Nephron (organoid): ENCODE data around the gene MIEF2.

Experiments
- H3K27ac Mint-ChIP-seq, 3 experiments: 2 replicates each; pipeline ENCODE4 v1.8.0; 2020; ENCODE audit warnings: mixed read lengths in 3 of 3, mild to moderate bottlenecking in 2 of 3, moderate library complexity in 1 of 3
- H3K27me3 Mint-ChIP-seq: 2 replicates; pipeline ENCODE4 v1.8.0; 2021; ENCODE audit warnings: low read depth, mild to moderate bottlenecking, moderate library complexity, mixed read lengths
- H3K36me3 Mint-ChIP-seq: 2 replicates; pipeline ENCODE4 v1.8.0; 2020; ENCODE audit warnings: low read depth, mixed read lengths
- H3K4me1 Mint-ChIP-seq: 2 replicates; pipeline ENCODE4 v1.8.0; 2020; ENCODE audit warnings: mixed read lengths
- H3K4me3 Mint-ChIP-seq, 3 experiments: 2 replicates each; pipeline ENCODE4 v1.8.0; 2020; ENCODE audit warnings: mild to moderate bottlenecking in 3 of 3, mixed read lengths in 3 of 3, moderate library complexity in 2 of 3
- H3K9me3 Mint-ChIP-seq: 2 replicates; pipeline ENCODE4 v1.8.0; 2020; ENCODE audit warnings: mixed read lengths
- TF ChIP-seq, protein P1 (sequence below), 3 experiments: fragments of 200-600 bp; sonication (generic); IDR thresholded peaks; one replicate each; pipeline ENCODE4 v1.5.0; 2021; ENCODE audit warnings: antibody characterized with exemption in 3 of 3; ENCODE audit not compliant: unreplicated experiment in 3 of 3

The MIEF2 gene

DNA sequence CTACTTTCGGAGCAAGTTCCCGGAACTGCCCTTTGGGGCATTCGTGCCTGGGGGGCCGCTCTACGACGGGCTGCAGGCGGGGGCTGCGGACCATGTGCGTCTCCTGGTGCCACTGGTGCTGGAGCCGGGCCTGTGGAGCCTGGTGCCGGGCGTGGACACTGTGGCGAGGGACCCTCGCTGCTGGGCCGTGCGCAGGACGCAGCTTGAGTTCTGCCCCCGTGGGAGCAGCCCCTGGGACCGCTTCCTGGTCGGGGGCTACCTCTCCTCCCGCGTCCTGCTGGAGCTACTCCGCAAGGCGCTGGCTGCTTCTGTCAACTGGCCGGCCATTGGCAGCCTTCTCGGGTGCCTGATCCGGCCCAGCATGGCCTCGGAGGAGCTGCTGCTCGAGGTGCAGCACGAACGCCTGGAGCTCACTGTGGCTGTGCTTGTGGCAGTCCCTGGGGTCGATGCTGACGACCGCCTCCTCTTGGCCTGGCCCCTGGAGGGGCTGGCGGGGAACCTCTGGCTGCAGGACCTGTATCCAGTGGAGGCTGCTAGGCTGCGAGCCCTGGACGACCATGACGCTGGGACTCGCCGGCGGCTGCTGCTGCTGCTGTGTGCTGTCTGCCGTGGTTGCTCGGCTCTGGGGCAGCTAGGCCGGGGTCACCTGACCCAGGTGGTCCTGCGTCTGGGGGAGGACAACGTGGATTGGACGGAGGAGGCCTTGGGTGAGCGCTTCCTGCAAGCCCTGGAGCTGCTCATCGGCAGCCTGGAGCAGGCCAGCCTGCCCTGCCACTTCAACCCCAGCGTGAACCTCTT, 3.6 kb downstream of the MIEF2 start:
- no peak overlapping the region for H3K4me3 Mint-ChIP-seq
- H3K36me3 Mint-ChIP-seq, result peaks cover 8% of the 10 kb centered on the region
- peaks cover 9% of the 10 kb centered on the region for H3K4me1 Mint-ChIP-seq

DNA sequence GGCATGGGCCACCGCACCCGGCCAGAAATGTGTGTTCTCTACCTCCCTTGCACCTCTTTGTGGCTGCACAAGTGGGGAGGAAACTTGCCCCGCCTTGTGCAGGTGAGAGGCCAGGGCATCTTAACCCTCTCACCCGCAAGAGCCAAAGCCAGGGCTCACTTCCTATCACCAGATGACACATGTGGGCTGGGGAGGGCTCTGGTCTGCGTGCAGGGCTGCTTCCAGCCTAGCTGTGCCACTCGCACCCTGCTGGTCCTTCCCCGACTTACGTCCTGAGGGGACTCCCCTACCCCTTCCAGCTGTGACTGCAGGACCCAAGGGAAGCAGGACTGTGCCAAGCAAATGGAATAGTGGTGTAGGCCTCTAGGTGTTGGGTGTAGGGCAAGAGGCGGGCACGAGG, 6.9 kb downstream of the MIEF2 start:
- H3K27ac Mint-ChIP-seq, result no peak overlapping the region
- no peaks in the 10 kb centered on the region for H3K27me3 Mint-ChIP-seq
- no peak overlapping the region for H3K4me3 Mint-ChIP-seq
- no peaks in the 10 kb centered on the region for H3K4me1 Mint-ChIP-seq
- H3K36me3 Mint-ChIP-seq, result peaks cover 15% of the 10 kb centered on the region
- no peaks in the 10 kb centered on the region for H3K9me3 Mint-ChIP-seq
- TF ChIP-seq, protein P1, sequence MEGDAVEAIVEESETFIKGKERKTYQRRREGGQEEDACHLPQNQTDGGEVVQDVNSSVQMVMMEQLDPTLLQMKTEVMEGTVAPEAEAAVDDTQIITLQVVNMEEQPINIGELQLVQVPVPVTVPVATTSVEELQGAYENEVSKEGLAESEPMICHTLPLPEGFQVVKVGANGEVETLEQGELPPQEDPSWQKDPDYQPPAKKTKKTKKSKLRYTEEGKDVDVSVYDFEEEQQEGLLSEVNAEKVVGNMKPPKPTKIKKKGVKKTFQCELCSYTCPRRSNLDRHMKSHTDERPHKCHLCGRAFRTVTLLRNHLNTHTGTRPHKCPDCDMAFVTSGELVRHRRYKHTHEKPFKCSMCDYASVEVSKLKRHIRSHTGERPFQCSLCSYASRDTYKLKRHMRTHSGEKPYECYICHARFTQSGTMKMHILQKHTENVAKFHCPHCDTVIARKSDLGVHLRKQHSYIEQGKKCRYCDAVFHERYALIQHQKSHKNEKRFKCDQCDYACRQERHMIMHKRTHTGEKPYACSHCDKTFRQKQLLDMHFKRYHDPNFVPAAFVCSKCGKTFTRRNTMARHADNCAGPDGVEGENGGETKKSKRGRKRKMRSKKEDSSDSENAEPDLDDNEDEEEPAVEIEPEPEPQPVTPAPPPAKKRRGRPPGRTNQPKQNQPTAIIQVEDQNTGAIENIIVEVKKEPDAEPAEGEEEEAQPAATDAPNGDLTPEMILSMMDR (IDR thresholded peaks at IDR 0.05; ENCODE audit: unreplicated experiment in 3 of 3), result no peak

More for the DNA sequence above, 3.6 kb downstream of the MIEF2 start:
- TF ChIP-seq, protein P1 (IDR thresholded peaks at IDR 0.05; ENCODE audit: unreplicated experiment in 3 of 3), result no peak
- H3K27ac Mint-ChIP-seq, result no peak overlapping the region
- no peaks in the 10 kb centered on the region for H3K9me3 Mint-ChIP-seq
- H3K27me3 Mint-ChIP-seq, result no peaks in the 10 kb centered on the region

DNA sequence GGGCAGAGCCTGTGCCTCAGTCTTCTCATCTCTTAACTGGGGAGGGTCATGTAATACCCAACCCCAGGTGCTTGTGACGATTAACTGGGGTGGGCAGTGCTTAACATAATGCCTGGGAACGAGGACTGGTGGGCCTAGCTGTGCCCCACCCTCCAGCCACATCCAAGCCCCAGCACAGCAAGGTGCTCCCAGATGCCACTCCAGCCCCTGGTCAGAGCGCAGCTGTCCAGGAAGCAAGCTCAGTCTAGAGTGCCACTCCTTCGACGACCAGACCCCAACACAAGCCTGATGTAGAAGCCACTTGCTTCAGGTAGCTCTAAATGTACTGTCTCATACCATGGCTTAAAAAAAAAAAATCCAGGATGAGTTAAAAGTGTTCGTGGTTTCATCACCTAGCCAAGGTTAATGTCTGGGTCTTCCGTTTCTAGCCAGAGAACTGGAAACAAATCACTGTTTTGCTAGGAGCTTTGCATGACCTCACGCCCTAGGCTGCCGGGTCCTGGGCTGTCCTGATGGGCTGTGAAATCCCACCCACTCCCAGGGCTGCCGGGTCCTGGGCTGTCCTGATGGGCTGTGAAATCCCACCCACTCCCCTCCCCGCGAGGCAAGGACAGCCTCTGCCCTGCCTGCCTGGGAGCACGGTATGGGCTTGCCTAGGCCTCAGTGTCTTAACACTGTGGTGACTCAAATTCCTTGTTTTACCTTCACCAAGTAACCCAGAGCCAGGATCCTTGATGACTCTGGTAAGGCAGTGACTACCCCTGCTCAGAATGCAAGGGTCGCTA, 7.7 kb downstream of the MIEF2 start:
- H3K9me3 Mint-ChIP-seq, result no peaks in the 10 kb centered on the region
- H3K27me3 Mint-ChIP-seq, result no peaks in the 10 kb centered on the region
- H3K4me3 Mint-ChIP-seq, result no peak overlapping the region
- TF ChIP-seq, protein P1 (IDR thresholded peaks at IDR 0.05; ENCODE audit: unreplicated experiment in 3 of 3), result no peak
- no peak overlapping the region for H3K27ac Mint-ChIP-seq
- H3K36me3 Mint-ChIP-seq, result peaks cover 19% of the 10 kb centered on the region
- no peaks in the 10 kb centered on the region for H3K4me1 Mint-ChIP-seq

DNA sequence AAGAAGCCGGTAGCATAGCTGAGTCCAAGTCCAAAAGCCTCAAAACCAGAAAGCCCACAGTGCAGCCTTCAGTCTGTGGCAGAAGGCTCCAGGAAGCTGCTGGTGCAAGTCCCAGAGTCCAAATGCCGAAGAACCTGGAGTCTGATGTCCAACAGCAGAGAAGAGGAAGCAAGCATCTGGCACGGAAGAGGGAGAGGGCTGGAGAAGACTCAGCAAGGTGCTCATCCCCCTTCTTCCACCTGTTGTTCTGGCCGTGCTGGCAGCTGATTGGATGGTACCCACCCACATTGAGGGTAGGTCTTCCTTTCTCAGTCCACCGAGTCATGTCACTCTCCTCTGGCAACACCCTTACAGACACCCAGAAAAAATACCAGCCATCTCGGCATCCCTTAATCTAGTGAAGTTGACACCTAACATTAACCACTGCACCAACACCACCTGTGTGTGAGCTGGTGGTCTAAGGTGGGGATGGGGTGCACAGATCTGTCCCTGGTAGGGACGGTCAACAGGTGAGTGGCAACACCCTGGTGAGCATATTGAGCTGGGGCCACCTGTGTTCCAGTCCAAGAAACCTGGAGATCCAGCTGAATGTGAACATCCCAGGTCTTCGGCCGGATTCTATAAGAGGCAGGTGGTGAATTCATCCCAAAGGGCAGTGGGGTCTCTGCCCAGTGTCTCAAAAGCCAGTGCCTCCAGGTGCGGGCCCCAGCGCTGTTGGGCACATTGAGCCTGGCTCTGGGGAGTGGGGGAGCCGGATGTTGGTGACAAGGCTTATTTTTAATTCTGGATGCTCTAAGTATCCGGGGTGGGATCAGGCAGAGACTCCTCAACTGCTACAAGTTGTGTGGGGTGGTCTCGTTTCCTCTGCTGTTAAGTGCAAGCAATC, 9.8 kb downstream of the MIEF2 start:
- Mint-ChIP-seq H3K27ac (no peak overlapping the region), H3K4me1 (no peaks in the 10 kb centered on the region), H3K36me3 (peaks cover 18% of the 10 kb centered on the region), H3K9me3 (no peaks in the 10 kb centered on the region), H3K4me3 (no peak overlapping the region), H3K27me3 (no peaks in the 10 kb centered on the region)
- TF ChIP-seq, protein P1 (IDR thresholded peaks at IDR 0.05; ENCODE audit: unreplicated experiment in 3 of 3), result no peak

DNA sequence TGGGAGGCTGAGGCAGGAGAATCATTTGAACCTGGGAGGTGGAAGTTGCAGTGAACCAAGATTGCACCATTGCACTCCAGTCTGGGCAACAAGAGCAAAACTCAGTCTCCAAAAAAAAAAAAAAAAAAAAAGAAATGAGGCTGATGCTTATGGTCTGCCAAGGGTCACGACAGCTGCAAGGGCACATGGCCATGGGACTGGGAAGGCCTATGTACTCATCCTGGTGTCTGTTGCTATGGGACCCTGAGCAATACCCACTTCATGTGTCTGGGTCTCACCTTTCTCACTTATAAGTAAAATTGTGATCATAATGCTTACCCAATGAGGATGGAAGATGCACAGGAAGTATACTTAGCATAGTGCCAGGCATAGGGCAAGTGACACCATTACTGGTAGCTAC, 16.6 kb downstream of the MIEF2 start:
- no peak overlapping the region for H3K27ac Mint-ChIP-seq
- no peaks in the 10 kb centered on the region for H3K9me3 Mint-ChIP-seq
- no peaks in the 10 kb centered on the region for H3K27me3 Mint-ChIP-seq
- H3K36me3 Mint-ChIP-seq, result peaks cover 38% of the 10 kb centered on the region
- no peaks in the 10 kb centered on the region for H3K4me1 Mint-ChIP-seq
- TF ChIP-seq, protein P1 (IDR thresholded peaks at IDR 0.05; ENCODE audit: unreplicated experiment in 3 of 3), result no peak
- no peak overlapping the region for H3K4me3 Mint-ChIP-seq
